Midbrain (tissue), 1 donor: ENCODE data around the gene KRT27.
A peak's percentile ranks its signal among the peaks of the same experiment; 100 is the strongest.
"Not testable (repeated sequence)": the region's sequence is repeated elsewhere in the genome, so short reads cannot be mapped to it uniquely, and the experiment has no call there.

Source experiments
- DNase-seq: peaks from one replicate; lab custom pipeline; 2025; lab: John Stamatoyannopoulos, UW

Gene KRT27

DNA sequence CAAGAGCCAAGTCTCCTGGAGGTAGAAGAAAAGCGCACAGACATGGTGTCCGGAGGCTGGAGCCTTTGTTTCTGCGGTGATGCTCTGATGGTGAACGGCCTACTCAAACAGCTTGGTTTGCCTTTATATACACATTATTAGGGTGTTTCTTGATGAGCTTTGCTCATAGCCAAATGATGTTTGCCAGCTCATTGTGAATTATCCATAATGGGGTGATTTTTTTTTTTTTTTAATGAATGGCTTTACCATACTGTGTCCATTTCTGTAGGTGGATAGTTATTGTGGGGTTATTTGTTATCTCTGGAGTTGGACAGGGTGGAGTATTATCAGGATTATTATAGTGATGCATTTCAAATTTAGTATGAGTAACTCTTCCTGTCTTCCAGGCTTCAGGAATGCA, at the start of gene KRT27:
KRT27 (minus strand) TSS at position 101 of the 400 bp plus-strand sequence; CDS start at position 44, 57 bp downstream.
- no peak for DNase-seq

- DNase-seq: no peak
Measured at GRCh38 chr17:40830085-40830776, 47.9 kb upstream of the KRT27 start.

DNA sequence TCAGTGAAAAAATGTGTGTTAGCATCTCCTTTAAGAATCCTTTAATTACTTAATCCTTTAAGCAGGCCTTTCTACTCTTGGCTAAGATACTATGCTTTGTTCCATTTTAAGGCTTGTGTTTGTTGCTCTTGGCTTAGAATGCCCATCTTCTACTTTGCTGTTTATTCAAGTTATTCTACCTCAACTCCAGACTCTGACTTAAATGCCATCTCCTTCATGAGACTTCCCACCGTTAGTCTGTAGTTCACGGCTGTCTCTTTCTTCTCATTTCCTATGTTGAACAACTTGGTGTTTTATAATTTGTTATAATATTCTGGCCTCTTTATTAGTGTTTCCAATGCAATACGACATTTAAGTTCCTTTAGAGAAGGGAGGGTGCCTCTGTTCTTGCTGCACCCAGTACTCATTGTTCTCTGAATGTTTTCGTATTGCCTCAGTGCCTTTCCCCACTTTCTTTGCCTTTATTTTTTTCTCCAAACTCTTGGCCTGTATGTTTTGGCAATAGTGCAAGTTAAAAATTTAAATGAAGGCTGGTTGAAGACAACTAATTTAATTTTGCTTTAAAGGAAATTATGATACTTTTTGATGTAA, 46.2 kb upstream of the KRT27 start:
- no peak for DNase-seq

DNA sequence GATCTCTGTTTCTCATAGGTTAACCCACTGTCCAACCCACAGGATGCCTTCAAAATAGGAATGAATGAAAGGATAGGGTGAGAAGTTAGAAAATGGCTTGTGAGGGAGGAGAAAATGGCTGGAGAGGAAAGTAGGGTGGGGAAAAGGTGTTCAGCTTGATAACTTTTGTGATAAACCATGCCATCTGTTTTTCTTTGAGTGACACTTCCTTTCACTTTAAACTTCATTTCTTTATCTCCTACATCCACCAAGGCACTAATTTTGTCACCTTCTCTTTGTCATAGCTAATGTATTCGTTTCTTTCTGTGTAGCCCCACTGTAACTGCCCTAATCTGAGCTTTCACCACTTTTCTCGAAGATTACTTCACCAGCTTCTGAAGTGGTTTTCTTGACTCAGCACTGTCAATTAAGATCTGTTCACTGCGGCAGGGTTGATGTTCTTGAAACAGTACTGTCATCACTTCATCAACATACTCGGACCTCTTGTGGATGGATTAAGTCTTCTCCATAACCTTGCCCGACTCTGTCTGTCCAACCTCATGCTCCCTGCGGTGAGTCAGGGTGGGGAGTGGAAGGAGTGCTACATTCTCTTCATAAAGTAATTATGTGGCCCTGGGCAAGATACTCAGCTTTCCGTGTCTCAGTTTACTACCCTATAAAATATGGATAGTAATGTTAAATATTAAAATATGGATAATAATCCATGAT, 45.5 kb upstream of the KRT27 start:
- DNase-seq: no peak

GRCh38 chr17:40825599-40825998, 43.2 kb upstream of the KRT27 start:
- DNase-seq: no peak

DNA sequence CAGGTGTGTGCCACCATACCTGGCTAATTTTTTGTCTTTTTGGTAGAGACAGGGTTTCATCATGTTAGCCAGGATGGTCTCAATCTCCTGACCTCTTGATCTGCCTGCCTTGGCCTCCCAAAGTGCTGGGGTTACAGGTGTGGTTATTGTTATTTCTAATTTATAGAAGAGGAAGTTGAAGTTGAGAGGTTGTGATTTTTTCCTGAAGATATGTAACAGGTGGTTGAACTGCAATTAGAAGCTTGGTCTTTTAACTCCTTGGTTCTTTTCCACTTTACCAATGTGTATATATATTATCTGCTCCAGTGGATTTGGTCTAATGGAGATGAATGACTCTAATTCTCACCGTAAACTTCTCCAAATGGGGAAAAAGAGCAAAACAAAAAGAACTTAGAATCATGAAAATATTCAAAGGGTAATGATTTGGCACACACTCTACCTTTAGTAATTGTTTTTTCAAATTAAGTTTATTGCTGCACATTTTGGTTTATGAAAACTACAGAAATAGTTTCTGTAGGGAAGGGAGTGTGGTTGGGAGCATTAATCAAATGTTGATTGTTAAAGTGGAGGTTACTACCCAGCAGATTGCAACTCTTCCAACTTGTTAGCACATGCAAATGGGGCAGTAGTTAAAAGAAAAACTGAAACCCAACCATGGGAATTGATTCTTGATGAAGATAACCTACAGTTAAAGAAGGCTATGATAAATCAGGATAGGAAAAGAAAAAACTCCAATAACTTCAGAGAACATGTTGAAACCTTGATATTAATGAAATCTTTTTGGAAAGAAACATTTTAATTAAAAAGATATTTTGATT, 41.9 kb upstream of the KRT27 start:
- no peak for DNase-seq

GRCh38 chr17:40822132-40822812, 39.9 kb upstream of the KRT27 start, which contains the start of gene KRT10:
Gene KRT10, minus strand, starts transcription at chr17:40822614. Its CDS starts 29 bp downstream, at chr17:40822585.
- no peak for DNase-seq

DNA sequence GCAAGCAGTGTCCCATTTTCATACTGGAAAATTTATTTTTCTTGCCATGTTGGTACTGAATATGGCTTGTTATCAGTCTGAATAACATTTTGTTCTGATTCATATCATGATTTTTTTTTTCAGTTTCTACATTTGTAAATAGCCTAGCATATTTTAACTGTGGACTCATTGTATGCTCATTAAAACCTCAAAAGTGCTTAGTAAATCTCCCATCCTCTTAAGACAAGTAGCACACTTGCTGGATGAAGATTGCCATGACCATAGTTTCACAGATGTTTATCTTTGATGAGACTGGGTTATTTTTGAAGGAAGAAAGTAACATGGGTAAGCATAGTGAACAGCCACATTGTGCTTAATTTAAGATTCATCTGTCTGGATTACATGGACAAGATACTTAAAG, 39.2 kb upstream of the KRT27 start:
- DNase-seq: no peak

DNA sequence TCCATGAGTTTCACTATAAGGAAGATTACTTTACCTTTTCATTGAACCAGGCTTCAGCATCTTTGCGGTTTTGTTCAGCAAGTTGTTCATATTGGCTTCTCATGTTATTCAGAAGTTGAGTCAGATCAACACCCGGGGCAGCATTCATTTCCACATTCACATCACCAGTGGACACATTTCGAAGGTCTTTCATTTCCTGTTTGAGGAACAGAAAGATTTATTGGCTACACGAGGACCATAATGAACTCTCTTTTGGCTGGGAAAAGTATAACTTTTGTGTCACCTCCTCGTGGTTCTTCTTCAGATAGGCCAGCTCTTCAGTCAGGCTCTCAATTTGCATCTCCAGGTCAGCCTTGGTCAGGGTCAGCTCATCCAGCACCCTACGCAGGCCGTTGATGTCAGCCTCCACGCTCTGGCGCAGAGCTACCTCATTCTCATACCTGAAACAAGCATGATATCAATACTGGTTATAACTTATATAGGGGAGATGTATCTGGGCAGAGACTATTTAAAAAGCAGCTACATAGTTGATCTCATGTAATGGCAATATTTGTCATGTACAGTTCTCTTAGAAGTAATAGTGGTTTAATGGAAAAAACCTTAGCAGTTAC, 38.0 kb upstream of the KRT27 start:
- DNase-seq: no peak

DNA sequence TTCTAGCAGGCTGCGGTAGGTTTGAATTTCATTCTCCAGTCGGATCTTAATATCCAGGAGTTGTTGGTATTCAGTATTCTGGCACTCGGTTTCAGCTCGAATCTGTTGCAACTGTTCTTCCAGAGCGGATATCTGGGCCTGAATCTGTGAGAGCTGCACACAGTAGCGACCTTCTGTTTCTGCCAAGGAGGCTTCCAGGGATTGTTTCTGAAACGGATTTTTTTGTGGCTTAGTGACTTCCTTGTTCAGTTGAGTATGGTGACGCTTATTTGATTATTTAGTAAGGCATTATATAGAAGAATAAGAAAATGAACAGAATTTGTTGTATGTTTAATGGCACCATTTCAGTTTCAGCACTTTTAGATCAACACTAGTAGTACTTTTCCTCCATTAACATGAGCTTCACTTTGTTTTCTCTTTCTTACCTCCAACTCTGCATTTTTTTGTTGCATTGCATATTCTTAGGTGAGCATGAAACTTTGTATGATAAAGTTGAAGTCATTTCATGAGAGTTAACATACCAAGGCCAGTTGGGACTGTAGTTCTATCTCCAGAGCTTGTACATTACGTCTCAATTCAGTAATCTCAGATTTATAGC, 37.3 kb upstream of the KRT27 start:
- no peak for DNase-seq

DNA sequence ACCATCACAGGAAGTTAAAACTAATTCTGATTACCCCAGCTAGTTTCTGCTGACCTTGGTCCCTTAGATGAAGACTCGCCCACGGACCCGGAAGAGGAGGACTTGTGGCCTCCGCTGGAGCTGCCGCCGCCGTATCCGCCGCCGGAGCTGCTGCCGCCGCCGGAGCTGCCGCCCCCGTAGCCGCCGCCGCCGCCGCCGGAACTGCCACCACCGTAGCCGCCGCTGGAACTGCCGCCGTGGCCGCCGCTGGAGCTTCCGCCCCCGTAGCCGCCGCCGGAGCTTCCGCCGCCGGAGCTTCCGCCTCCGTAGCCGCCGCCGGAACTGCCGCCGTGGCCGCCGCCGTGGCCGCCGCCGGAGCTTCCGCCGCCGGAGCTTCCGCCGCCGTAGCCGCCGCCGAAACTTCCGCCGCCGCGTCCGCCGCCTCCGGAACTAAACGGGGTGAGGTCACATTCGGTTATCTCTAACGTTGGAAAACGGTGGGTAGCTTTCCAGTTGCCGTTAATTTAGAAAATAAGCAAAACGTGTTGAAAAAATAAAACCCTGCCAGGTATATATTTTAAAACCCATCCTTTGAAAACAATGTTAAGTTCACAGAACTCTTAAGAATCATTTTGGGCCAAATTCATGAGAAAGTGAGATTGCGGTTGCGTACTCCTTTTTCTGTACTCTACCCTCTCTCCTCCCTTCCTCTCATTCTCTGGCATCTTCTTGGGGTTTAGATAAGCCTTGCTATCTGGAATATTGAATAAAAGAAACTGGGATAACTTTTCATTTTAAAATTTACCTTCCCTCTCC, 36.6 kb upstream of the KRT27 start:
- peak; percentile 73 for DNase-seq

GRCh38 chr17:40818343-40818732, 36.0 kb upstream of the KRT27 start:
- DNase-seq: no peak

GRCh38 chr17:40817103-40817682, 34.8 kb upstream of the KRT27 start:
- no peak for DNase-seq

- no peak for DNase-seq
Measured at GRCh38 chr17:40816569-40816968, 34.2 kb upstream of the KRT27 start.

GRCh38 chr17:40815381-40815780, 33.0 kb upstream of the KRT27 start:
- DNase-seq: no peak

- DNase-seq: not testable (repeated sequence)
Measured at GRCh38 chr17:40814657-40815056, 32.3 kb upstream of the KRT27 start.

DNA sequence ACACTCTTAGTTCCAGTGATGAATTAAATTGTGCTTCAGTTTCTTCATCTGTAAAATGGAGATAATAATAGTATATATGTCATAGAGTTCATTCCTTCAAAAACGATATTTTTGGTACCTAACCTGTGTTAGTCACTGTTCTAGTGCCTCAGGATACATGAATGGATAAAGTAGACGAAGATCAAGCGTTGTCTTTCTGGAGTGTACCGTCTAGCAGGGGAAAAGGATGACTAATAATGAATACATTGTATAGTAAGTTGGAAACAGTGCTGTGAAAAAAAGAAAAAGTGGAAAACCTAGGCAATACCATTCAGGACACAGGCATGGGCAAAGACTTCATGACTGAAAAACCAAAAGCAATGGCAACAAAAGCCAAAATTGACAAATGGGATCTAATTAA, 31.5 kb upstream of the KRT27 start:
- DNase-seq: no peak

DNA sequence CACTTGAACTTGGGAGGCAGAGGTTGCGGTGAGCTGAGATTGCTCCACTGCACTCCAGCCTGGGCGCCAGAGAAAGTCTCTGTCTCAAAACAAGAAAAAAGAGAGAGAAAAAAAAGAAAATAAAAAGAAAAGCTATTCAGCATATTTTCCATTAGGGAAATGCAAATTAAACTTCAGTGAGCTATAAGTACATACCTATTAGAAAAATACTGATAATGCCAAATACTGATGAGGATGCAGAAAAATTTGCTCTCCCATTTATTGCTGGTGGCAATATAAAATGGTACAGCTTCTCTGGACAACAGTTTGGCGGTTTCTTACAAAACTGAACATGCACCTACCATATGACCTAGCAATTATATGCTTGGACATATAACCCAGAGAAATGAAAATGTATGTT, 30.3 kb upstream of the KRT27 start:
- no peak for DNase-seq

DNA sequence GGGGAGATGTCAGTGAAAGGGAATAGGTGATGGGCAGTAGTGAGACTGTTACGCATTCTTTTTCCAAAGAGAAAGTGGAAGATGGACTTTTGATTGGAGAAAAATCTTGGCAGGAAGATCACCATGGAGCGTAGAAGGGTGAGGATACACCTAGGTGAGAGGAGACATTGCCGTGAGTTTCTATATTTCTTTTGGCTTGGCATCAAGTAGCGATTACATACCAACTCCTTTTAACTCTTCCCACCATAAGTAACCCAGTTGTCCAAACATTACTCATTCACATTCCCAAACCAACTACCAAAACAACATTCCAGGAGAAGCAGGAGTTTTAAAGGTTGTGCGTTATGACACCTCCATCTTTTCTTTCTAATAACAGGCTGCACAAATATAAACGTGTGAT, 28.1 kb upstream of the KRT27 start:
- DNase-seq: no peak
